AG04450 (cell line): Measurements from ENCODE around the gene TRIL. TPM values are rescaled to one million over a fixed set of nuclear protein-coding genes. Genes with fewer than 3 reads are reported as not detected.

Experiments used
- CTCF ChIA-PET: fragments of 300-600, 350-600 bp; formaldehyde crosslinking; extraction: SDS; loops from one replicate; lab custom pipeline; 2022; ENCODE audit warnings: antibody characterized with exemption, inconsistent platforms; lab: Charles Lee
- POLR2A ChIA-PET: fragments of 350-600 bp; formaldehyde crosslinking; extraction: SDS; loops from one replicate; lab custom pipeline; 2021; ENCODE audit warnings: antibody characterized with exemption, inconsistent platforms; lab: Yijun Ruan, JAX
- DNase-seq: peaks from one replicate; pipeline ENCODE4 v3.0.0-alpha.2; 2011; ENCODE audit warnings: low read depth, low spot score
- H3K27ac ChIP-seq: one replicate; pipeline ENCODE4 v1.5.1; 2012; ENCODE audit warnings: low read depth, low read length, control low read depth
- H3K27me3 ChIP-seq: one replicate; pipeline ENCODE4 v1.6.0; 2012; ENCODE audit warnings: low read length; ENCODE audit not compliant: control insufficient read depth, insufficient read depth
- H3K4me3 ChIP-seq: 2 replicates; pipeline ENCODE4 v1.5.1; 2011; ENCODE audit warnings: mild to moderate bottlenecking, low read depth, low read length, control low read depth
- H3K9me3 ChIP-seq: 2 replicates; pipeline ENCODE4 v1.5.1; 2012; ENCODE audit warnings: low read length; ENCODE audit not compliant: control insufficient read depth, insufficient read depth
- polyA plus RNA-seq: library from polyadenylated mRNA; depleted of rRNA; stranded (reverse); fragments of >200 nt; gene quantifications from 2 replicates; pipeline ENCODE4 v1.2.3, GENCODE V29; 2011
- TF ChIP-seq, protein P1 (sequence below): IDR thresholded peaks from 2 replicates; pipeline ENCODE4 v1.5.1; 2011; ENCODE audit warnings: low read depth, low read length, control low read depth, inconsistent platforms

The TRIL gene
- polyA plus RNA-seq, 1 experiment, result 0.15 TPM

DNA sequence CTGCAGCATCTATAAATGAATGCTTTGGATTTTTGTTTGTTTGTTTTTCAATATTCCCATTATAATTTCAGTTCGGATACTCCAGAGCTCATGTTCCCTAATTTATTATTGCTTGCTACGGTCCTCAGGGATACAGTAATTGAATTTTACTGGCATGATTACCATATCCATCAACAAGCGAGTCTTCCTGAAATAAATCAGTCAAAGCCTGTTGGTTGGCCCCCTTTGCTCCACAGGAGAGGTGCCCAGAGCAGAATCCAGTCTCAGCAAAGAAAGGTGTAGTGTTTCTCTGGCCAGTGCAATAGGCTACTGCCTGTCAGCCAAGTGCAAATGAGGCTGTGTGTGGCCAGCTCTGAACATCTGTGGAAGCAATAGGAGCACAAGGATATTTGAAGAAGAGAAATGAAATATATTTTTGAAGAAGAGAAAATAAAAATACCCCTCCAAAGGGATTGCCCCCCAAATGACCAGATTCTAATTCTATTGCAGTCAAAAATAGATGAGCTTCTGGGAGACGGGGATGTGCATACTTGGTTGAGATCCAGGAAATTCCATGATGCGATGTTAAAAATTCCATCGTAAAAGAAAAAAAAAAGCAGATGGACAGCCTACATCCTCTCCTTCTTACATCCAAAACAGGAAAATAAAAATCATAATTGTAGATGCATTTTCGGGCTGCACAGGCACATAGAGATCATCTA is 18.1 kb downstream of the TRIL start:
- DNase-seq, result no peak
- peaks cover 14% of the 10 kb centered on the region for H3K27me3 ChIP-seq
- TF ChIP-seq, protein P1, sequence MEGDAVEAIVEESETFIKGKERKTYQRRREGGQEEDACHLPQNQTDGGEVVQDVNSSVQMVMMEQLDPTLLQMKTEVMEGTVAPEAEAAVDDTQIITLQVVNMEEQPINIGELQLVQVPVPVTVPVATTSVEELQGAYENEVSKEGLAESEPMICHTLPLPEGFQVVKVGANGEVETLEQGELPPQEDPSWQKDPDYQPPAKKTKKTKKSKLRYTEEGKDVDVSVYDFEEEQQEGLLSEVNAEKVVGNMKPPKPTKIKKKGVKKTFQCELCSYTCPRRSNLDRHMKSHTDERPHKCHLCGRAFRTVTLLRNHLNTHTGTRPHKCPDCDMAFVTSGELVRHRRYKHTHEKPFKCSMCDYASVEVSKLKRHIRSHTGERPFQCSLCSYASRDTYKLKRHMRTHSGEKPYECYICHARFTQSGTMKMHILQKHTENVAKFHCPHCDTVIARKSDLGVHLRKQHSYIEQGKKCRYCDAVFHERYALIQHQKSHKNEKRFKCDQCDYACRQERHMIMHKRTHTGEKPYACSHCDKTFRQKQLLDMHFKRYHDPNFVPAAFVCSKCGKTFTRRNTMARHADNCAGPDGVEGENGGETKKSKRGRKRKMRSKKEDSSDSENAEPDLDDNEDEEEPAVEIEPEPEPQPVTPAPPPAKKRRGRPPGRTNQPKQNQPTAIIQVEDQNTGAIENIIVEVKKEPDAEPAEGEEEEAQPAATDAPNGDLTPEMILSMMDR, result no peak
- CTCF ChIA-PET, result interaction anchor here (1.3 to 5.5 kb wide), 3 partner anchors 13 to 166 kb away, joined by 3 to 30 read pairs (median 10); no protein-coding TSS in a partner anchor
- H3K27ac ChIP-seq, result no peak overlapping the region
- no peaks in the 10 kb centered on the region for H3K9me3 ChIP-seq
- H3K4me3 ChIP-seq, result no peak overlapping the region
- POLR2A ChIA-PET, result no interaction called here

DNA sequence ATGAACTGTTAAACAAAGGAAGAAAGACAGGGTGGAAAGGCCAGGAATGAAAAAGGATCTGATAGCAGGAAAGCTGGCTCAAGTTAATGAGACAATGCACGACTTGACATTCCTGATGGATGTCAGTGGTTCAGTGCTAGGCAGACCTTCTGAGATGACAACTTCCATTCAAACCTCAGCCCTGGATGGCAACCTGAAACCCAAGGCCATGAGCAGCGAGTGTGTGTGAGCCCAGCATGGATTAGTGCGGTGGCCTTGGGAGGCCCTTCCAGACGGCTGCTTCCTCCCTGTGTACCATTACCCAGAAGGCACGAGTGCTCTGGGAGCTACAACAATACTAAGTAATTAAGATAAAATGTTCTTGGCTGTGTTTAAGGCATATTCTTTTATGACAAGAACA is 18.8 kb downstream of the TRIL start:
- Histone ChIP-seq H3K27ac (no peak overlapping the region), H3K27me3 (peaks cover 16% of the 10 kb centered on the region), H3K4me3 (no peak overlapping the region), H3K9me3 (no peaks in the 10 kb centered on the region)
- POLR2A ChIA-PET, result no interaction called here
- no peak for DNase-seq
- CTCF ChIA-PET, result interaction anchor here (2.3 to 5.5 kb wide), 2 partner anchors 12 to 17 kb away, joined by 10 to 30 read pairs; no protein-coding TSS in a partner anchor
- TF ChIP-seq, protein P1, result no peak

DNA sequence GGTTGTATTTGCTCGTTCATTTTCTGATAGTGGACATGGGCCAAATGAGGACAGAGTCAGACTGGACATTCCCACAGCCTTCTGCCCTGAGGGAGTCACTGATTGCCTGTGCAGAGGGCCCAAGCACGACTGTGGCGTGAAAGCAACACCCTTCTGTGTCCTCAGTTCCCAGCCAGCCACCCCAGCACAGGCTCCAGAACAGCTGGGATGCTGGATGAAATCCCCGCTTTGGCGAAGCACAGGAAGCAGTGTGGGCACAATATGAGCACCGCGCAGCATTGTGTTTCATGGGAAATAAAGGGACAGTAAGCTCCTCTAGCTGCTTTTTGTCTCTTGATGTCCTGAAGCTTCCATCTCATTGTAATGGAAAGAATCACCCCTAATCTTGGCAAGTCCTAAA is 20.5 kb downstream of the TRIL start:
- POLR2A ChIA-PET, result no interaction called here
- Histone ChIP-seq H3K9me3 (no peaks in the 10 kb centered on the region), H3K27ac (no peak overlapping the region), H3K4me3 (no peak overlapping the region), H3K27me3 (peaks cover 18% of the 10 kb centered on the region)
- CTCF ChIA-PET, result interaction anchor here (0.6 to 5.5 kb wide), 3 partner anchors 10 to 790 kb away, joined by 3 to 30 read pairs (median 10); no protein-coding TSS in a partner anchor
- DNase-seq, result no peak
- TF ChIP-seq, protein P1, result no peak

DNA sequence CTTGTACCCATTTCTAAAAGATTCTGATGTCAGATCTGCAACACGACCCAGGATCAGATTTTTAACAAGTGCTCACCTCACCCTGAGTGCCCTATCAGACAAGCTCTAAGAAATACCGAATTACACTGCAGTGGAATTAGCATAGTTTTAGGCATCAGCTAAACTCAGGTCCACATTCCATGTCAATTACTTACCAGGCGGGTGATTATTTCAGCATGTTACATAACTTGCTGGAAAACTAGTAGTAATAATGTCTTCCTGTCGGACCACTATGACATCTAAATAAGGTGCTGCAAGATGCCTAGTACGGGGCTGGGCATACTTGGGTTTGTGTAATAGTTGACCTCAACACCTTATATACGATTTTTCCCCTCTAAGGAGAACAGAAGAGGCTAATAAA is 21.0 kb downstream of the TRIL start:
- no peak overlapping the region for H3K27ac ChIP-seq
- ChIA-PET POLR2A (no interaction called here), CTCF (interaction anchor here (0.6 to 5.5 kb wide), 4 partner anchors 10 to 790 kb away, joined by 3 to 30 read pairs (median 16); no protein-coding TSS in a partner anchor)
- H3K4me3 ChIP-seq, result no peak overlapping the region
- H3K27me3 ChIP-seq, result peaks cover 18% of the 10 kb centered on the region
- TF ChIP-seq, protein P1, result no peak
- DNase-seq, result no peak
- H3K9me3 ChIP-seq, result no peaks in the 10 kb centered on the region

DNA sequence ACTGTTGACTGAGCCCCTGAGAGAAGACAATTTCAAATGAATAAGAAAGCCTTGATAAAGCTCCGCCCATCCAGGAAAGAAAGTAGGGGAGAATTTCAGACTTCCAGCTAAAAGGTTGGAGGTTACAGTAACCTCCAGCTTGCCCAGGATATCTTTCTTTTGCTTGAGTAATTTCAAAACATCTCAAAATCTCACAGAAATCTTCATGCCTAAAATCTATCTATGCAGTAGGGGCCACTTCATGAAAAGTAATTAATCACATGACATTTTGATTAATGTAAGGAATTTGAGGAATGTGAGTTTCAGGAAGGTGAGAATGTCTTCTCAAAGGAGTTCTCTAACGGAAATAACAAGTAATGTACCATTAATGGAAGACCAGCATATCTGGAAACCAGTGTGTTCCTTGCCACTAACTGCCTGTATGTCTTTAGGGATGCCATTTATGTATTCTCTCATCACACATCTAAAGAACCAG is 24.2 kb downstream of the TRIL start:
- ChIA-PET CTCF (interaction anchor here (1.3 kb wide), 1 partner anchor 12 kb away, joined by 3 read pairs; no protein-coding TSS in a partner anchor), POLR2A (no interaction called here)
- TF ChIP-seq, protein P1, result no peak
- Histone ChIP-seq H3K4me3 (no peak overlapping the region), H3K27me3 (peaks cover 18% of the 10 kb centered on the region), H3K27ac (no peak overlapping the region), H3K9me3 (no peaks in the 10 kb centered on the region)
- DNase-seq, result no peak
